SH-SY5Y (cell line): ENCODE data around the gene CGB8.

Experiments
- GATA2 ChIP-seq: IDR thresholded peaks from 2 replicates; pipeline ENCODE4 v1.6.1; 2011; ENCODE audit warnings: mild to moderate bottlenecking, low read depth, low read length
- GATA3 ChIP-seq: IDR thresholded peaks from 2 replicates; pipeline ENCODE4 v1.6.1; 2011; ENCODE audit warnings: low read depth, mild to moderate bottlenecking, low read length, moderate library complexity

DNA sequence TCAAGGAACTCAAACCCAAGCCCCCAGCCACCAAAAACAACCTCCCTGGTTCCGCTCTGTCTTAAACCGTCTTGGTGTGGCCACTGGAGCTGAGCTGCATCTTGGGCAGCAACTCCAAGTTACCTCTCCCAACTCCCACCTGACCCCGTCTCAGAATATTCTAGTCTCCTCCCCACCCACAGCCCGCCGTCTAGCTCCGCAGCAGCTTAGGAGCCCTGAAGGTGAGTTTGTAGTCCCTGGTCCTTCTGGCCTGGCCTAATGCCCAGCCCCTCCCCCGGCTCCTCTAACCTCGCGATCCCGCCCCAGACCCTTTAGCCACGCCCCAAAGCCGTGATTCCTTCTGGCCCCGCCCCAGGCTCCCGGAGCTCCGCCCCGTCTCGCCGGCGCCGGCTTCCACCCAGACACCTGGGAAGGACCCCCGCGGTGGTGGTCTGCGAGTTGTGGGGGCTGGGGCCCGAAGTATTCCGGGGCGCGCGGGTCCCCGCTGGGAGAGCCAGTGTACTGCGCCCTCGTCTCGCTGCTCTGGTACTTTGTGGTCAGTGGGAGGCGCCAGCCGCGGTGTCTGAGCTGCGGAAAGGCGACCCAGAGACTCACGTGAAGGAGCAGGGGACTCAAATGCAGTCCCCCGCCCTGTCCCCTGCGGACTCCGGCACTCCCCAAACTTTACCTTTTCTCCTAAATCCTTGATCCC lies 29.5 kb downstream of the CGB8 start:
- no peak for TF ChIP-seq GATA3
- TF ChIP-seq GATA2, result no peak
